Measurements from ENCODE around the gene SLC39A1.

The SLC39A1 gene

GRCh38 chr1:153941826-153942725 lies 21.3 kb downstream of the SLC39A1 start:
- H3K4me3 ChIP-seq: no peak overlapping the region
- H3K36me3 ChIP-seq (ENCODE audit: insufficient read depth, low read length): peaks cover under 1% of the 10 kb centered on the region; the same call in 1 of the 2 replicates
- no peak for TF ChIP-seq FOXP2 (optimal IDR thresholded peaks at IDR 0.05; ENCODE audit: control extremely low read depth, extremely low read length, insufficient read depth)
- TF ChIP-seq EZH2 (IDR thresholded peaks at IDR 0.05): no peak
- TF ChIP-seq POLR2AphosphoS5 (IDR thresholded peaks at IDR 0.05; ENCODE audit: borderline replicate concordance, low read depth, low read length): no peak
- no peaks in the 10 kb centered on the region for H3K9me3 ChIP-seq (ENCODE audit: low read depth, low read length)
- no peak for DNase-seq (ENCODE audit: low read depth, low spot score)
- H3K27ac ChIP-seq: no peak overlapping the region
- no peak overlapping the region for H3K9ac ChIP-seq (ENCODE audit: insufficient read length)

- Histone ChIP-seq H3K36me3 (ENCODE audit: insufficient read depth, low read length) (peaks cover 13% of the 10 kb centered on the region; the same call in 1 of the 2 replicates), H3K4me3 (no peak overlapping the region), H3K27ac (no peak overlapping the region), H3K9me3 (ENCODE audit: low read depth, low read length) (no peaks in the 10 kb centered on the region), H3K9ac (ENCODE audit: insufficient read length) (no peak overlapping the region)
- no peak for DNase-seq (ENCODE audit: low read depth, low spot score)
- TF ChIP-seq POLR2AphosphoS5 (IDR thresholded peaks at IDR 0.05; ENCODE audit: borderline replicate concordance, low read depth, low read length): no peak
- no peak for TF ChIP-seq FOXP2 (optimal IDR thresholded peaks at IDR 0.05; ENCODE audit: control extremely low read depth, extremely low read length, insufficient read depth)
- no peak for TF ChIP-seq EZH2 (IDR thresholded peaks at IDR 0.05)
Measured at GRCh38 chr1:153940756-153941155, 22.6 kb downstream of the SLC39A1 start.

- no peak overlapping the region for H3K4me3 ChIP-seq
- no peak overlapping the region for H3K27ac ChIP-seq
- H3K9me3 ChIP-seq (ENCODE audit: low read depth, low read length): no peaks in the 10 kb centered on the region
- H3K9ac ChIP-seq (ENCODE audit: insufficient read length): no peak overlapping the region
- TF ChIP-seq EZH2 (IDR thresholded peaks at IDR 0.05) (no peak), POLR2AphosphoS5 (IDR thresholded peaks at IDR 0.05; ENCODE audit: borderline replicate concordance, low read depth, low read length) (no peak), FOXP2 (optimal IDR thresholded peaks at IDR 0.05; ENCODE audit: control extremely low read depth, extremely low read length, insufficient read depth) (no peak)
- no peak for DNase-seq (ENCODE audit: low read depth, low spot score)
- H3K36me3 ChIP-seq (ENCODE audit: insufficient read depth, low read length): peaks cover 15% of the 10 kb centered on the region; the same call in 1 of the 2 replicates
Measured at GRCh38 chr1:153939476-153939875, 23.9 kb downstream of the SLC39A1 start.

- Histone ChIP-seq H3K9me3 (ENCODE audit: low read depth, low read length) (no peaks in the 10 kb centered on the region), H3K9ac (ENCODE audit: insufficient read length) (no peak overlapping the region), H3K27ac (no peak overlapping the region), H3K4me3 (no peak overlapping the region), H3K36me3 (ENCODE audit: insufficient read depth, low read length) (peaks cover 15% of the 10 kb centered on the region; the same call in 1 of the 2 replicates)
- no peak for DNase-seq (ENCODE audit: low read depth, low spot score)
- TF ChIP-seq EZH2 (IDR thresholded peaks at IDR 0.05) (no peak), FOXP2 (optimal IDR thresholded peaks at IDR 0.05; ENCODE audit: control extremely low read depth, extremely low read length, insufficient read depth) (no peak), POLR2AphosphoS5 (IDR thresholded peaks at IDR 0.05; ENCODE audit: borderline replicate concordance, low read depth, low read length) (no peak)
Measured at GRCh38 chr1:153938996-153939395, 24.3 kb downstream of the SLC39A1 start.

- Histone ChIP-seq H3K27ac (no peak overlapping the region), H3K36me3 (ENCODE audit: insufficient read depth, low read length) (peaks cover 19% of the 10 kb centered on the region; the same call in 1 of the 2 replicates), H3K4me3 (no peak overlapping the region), H3K9me3 (ENCODE audit: low read depth, low read length) (no peaks in the 10 kb centered on the region), H3K9ac (ENCODE audit: insufficient read length) (no peak overlapping the region)
- no peak for DNase-seq (ENCODE audit: low read depth, low spot score)
- TF ChIP-seq FOXP2 (optimal IDR thresholded peaks at IDR 0.05; ENCODE audit: control extremely low read depth, extremely low read length, insufficient read depth) (no peak), EZH2 (IDR thresholded peaks at IDR 0.05) (no peak), POLR2AphosphoS5 (IDR thresholded peaks at IDR 0.05; ENCODE audit: borderline replicate concordance, low read depth, low read length) (no peak)
Measured at GRCh38 chr1:153937331-153937730, 26.0 kb downstream of the SLC39A1 start.

- no peak overlapping the region for H3K4me3 ChIP-seq
- TF ChIP-seq EZH2 (IDR thresholded peaks at IDR 0.05) (no peak), POLR2AphosphoS5 (IDR thresholded peaks at IDR 0.05; ENCODE audit: borderline replicate concordance, low read depth, low read length) (no peak), FOXP2 (optimal IDR thresholded peaks at IDR 0.05; ENCODE audit: control extremely low read depth, extremely low read length, insufficient read depth) (no peak)
- no peaks in the 10 kb centered on the region for H3K9me3 ChIP-seq (ENCODE audit: low read depth, low read length)
- no peak overlapping the region for H3K9ac ChIP-seq (ENCODE audit: insufficient read length)
- H3K36me3 ChIP-seq (ENCODE audit: insufficient read depth, low read length): peaks cover 19% of the 10 kb centered on the region; the same call in 1 of the 2 replicates
- DNase-seq (ENCODE audit: low read depth, low spot score): no peak
- H3K27ac ChIP-seq: no peak overlapping the region
Measured at GRCh38 chr1:153936011-153936802, 27.1 kb downstream of the SLC39A1 start.

GRCh38 chr1:153934746-153935145 lies 28.6 kb downstream of the SLC39A1 start:
- H3K27ac ChIP-seq: no peak overlapping the region
- TF ChIP-seq FOXP2 (optimal IDR thresholded peaks at IDR 0.05; ENCODE audit: control extremely low read depth, extremely low read length, insufficient read depth) (no peak), EZH2 (IDR thresholded peaks at IDR 0.05) (no peak), POLR2AphosphoS5 (IDR thresholded peaks at IDR 0.05; ENCODE audit: borderline replicate concordance, low read depth, low read length) (no peak)
- peaks cover 19% of the 10 kb centered on the region; the same call in 1 of the 2 replicates for H3K36me3 ChIP-seq (ENCODE audit: insufficient read depth, low read length)
- no peaks in the 10 kb centered on the region for H3K9me3 ChIP-seq (ENCODE audit: low read depth, low read length)
- H3K9ac ChIP-seq (ENCODE audit: insufficient read length): no peak overlapping the region
- DNase-seq (ENCODE audit: low read depth, low spot score): no peak
- no peak overlapping the region for H3K4me3 ChIP-seq

GRCh38 chr1:153933955-153934354 lies 29.4 kb downstream of the SLC39A1 start:
- Histone ChIP-seq H3K27ac (no peak overlapping the region), H3K36me3 (ENCODE audit: insufficient read depth, low read length) (peaks cover 19% of the 10 kb centered on the region; the same call in 1 of the 2 replicates), H3K9me3 (ENCODE audit: low read depth, low read length) (no peaks in the 10 kb centered on the region), H3K9ac (ENCODE audit: insufficient read length) (no peak overlapping the region), H3K4me3 (no peak overlapping the region)
- no peak for TF ChIP-seq FOXP2 (optimal IDR thresholded peaks at IDR 0.05; ENCODE audit: control extremely low read depth, extremely low read length, insufficient read depth)
- TF ChIP-seq EZH2 (IDR thresholded peaks at IDR 0.05): no peak
- TF ChIP-seq POLR2AphosphoS5 (IDR thresholded peaks at IDR 0.05; ENCODE audit: borderline replicate concordance, low read depth, low read length): no peak
- DNase-seq (ENCODE audit: low read depth, low spot score): no peak

All from SK-N-MC (cell line).